Hepatocyte (in vitro differentiated cells): Measurements from ENCODE around the gene EEF1A2.

ENCODE experiments used
- EZH2 ChIP-seq: fragments of 200-600 bp; sonication (generic); IDR thresholded peaks from 2 replicates; pipeline ENCODE4 v1.6.1; 2016; ENCODE audit warnings: antibody characterized with exemption, mild to moderate bottlenecking, borderline replicate concordance
- EZH2phosphoT487 ChIP-seq: fragments of 200-600 bp; sonication (generic); IDR thresholded peaks from one replicate; pipeline ENCODE4 v1.6.1; 2018; ENCODE audit warnings: antibody characterized with exemption, mild to moderate bottlenecking, low read depth, moderate library complexity; ENCODE audit not compliant: unreplicated experiment, severe bottlenecking
- TF ChIP-seq, protein P1 (sequence below): fragments of 200-600 bp; sonication (generic); IDR thresholded peaks from 2 replicates; pipeline ENCODE4 v1.5.1; 2016; ENCODE audit warnings: antibody characterized with exemption, mild to moderate bottlenecking; ENCODE audit not compliant: poor library complexity

DNA sequence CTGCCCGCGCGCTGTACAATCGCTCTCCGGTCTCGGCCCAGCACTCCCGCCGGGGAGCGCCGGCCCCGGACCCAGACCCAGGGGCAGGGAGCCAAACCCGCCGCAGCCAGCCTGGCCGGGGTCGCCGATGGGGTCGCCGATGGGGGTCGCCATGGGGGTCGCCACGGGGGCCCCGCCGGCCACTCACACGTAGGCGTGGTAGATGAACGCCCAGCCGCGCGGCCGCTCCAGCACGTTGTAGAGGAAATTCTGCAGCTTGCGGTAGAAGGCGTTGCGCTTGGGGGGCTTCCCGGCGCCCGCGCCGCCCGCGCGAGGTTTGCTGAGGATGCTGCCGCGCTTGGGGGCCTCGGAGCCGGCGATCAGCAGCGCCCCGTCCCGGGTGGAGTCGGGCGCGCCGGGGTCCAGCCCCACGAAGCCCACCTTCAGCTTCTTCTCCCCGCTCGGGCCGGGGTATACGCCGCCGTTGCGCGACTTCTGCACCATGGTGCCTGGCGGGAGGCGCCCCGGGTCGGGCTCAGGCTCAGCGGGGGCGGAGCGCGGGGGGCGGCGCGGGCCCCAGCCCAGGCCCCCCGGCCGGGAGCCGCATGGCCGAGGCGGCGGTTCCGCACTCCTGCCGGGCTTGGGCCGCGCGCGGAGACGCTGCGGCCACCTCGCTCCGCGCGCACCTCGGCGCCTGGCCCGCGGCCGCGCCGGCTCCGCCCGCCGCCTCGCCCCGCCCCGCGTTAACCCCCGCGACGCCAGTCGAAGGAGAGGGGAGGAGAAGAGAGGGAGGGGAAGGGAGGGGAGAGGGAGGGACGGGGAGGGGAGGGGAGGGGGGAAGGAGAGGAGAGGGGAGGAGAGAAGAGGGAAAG, 26.7 kb downstream of the EEF1A2 start, which contains the start of gene KCNQ2:
- peak; percentile 65 for TF ChIP-seq EZH2
- TF ChIP-seq, protein P1, sequence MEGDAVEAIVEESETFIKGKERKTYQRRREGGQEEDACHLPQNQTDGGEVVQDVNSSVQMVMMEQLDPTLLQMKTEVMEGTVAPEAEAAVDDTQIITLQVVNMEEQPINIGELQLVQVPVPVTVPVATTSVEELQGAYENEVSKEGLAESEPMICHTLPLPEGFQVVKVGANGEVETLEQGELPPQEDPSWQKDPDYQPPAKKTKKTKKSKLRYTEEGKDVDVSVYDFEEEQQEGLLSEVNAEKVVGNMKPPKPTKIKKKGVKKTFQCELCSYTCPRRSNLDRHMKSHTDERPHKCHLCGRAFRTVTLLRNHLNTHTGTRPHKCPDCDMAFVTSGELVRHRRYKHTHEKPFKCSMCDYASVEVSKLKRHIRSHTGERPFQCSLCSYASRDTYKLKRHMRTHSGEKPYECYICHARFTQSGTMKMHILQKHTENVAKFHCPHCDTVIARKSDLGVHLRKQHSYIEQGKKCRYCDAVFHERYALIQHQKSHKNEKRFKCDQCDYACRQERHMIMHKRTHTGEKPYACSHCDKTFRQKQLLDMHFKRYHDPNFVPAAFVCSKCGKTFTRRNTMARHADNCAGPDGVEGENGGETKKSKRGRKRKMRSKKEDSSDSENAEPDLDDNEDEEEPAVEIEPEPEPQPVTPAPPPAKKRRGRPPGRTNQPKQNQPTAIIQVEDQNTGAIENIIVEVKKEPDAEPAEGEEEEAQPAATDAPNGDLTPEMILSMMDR, result no peak
- no peak for TF ChIP-seq EZH2phosphoT487
